H1 (cell line): ENCODE results near the gene NOTUM. TPM values are rescaled to one million over a fixed set of nuclear protein-coding genes. Genes with fewer than 3 reads are reported as not detected.

Experiments used
- CTCF ChIA-PET: fragments of 300-600 bp; sonication (Branson Sonifier 250); formaldehyde crosslinking; loops from one replicate; lab custom pipeline; 2021; ENCODE audit not compliant: partially characterized antibody; lab: Charles Lee
- POLR2A ChIA-PET: fragments of 300-600 bp; sonication (Branson Sonifier 250); formaldehyde crosslinking; loops from one replicate; lab custom pipeline; 2021; ENCODE audit warnings: inconsistent platforms; ENCODE audit not compliant: partially characterized antibody; lab: Charles Lee
- DNase-seq, 2 experiments: peaks; one replicate each; pipeline versions ENCODE4 v3.0.0 to v3.0.0-alpha.2; 2010 to 2022; ENCODE audit warnings: low spot score in 2 of 2, low read depth in 1 of 2, mixed read lengths in 1 of 2
- FAIRE-seq: peaks from 2 replicates; lab custom pipeline; 2011; peaks lifted over from hg19 to GRCh38; lab: Jason Lieb, UNC
- H2AFZ ChIP-seq: 2 replicates; pipeline ENCODE4 v1.8.1; 2012; ENCODE audit warnings: low read length, inconsistent platforms
- H2AK5ac ChIP-seq: 2 replicates; pipeline ENCODE4 v1.6.1; 2013; ENCODE audit warnings: low read depth, low read length
- H2BK120ac ChIP-seq: replicated peaks from 2 replicates; pipeline ENCODE3; 2013; ENCODE audit warnings: low read depth, low read length, inconsistent platforms
- H2BK12ac ChIP-seq: 2 replicates; pipeline ENCODE4 v1.6.1; 2013; ENCODE audit warnings: low read depth, low read length
- H2BK15ac ChIP-seq: 2 replicates; pipeline ENCODE4 v1.6.1; 2013; ENCODE audit warnings: low read length
- H2BK20ac ChIP-seq: 2 replicates; pipeline ENCODE4 v1.6.1; 2013; ENCODE audit warnings: low read length
- H2BK5ac ChIP-seq: 2 replicates; pipeline ENCODE4 v1.6.1; 2013; ENCODE audit warnings: low read depth, low read length
- H3K14ac ChIP-seq: 2 replicates; pipeline ENCODE4 v1.6.1; 2013; ENCODE audit warnings: inconsistent platforms; ENCODE audit not compliant: insufficient read length
- H3K18ac ChIP-seq: 2 replicates; pipeline ENCODE4 v1.6.1; 2013; ENCODE audit warnings: low read length; ENCODE audit errors: extremely low read depth
- H3K23ac ChIP-seq: 2 replicates; pipeline ENCODE4 v1.6.1; 2013; ENCODE audit warnings: inconsistent platforms; ENCODE audit not compliant: insufficient read length
- H3K23me2 ChIP-seq: 2 replicates; pipeline ENCODE4 v1.6.1; 2013; ENCODE audit warnings: low read depth, low read length
- H3K27ac ChIP-seq: 2 replicates; pipeline ENCODE4 v1.6.1; 2011; ENCODE audit warnings: low read depth, low read length, inconsistent platforms
- H3K27me3 ChIP-seq, 4 experiments: replicated peaks in 1 of 4; 1 replicate in 1 of 4; 2 replicates in 3 of 4; pipeline versions ENCODE4 v1.6.1 to v1.8.1; 2011 to 2013; ENCODE audit warnings: low read length in 3 of 4, mild to moderate bottlenecking in 3 of 4, inconsistent platforms in 2 of 4, mixed read lengths in 2 of 4, moderate library complexity in 1 of 4; ENCODE audit not compliant: control insufficient read depth in 3 of 4, insufficient read depth in 3 of 4; ENCODE audit errors: extremely low read depth in 1 of 4
- H3K36me3 ChIP-seq, 4 experiments: 2 replicates each; pipeline versions ENCODE4 v1.6.1 to v1.8.1; 2011 to 2013; ENCODE audit warnings: mild to moderate bottlenecking in 4 of 4, low read length in 3 of 4, moderate library complexity in 2 of 4, control low read depth in 1 of 4, inconsistent platforms in 1 of 4; ENCODE audit not compliant: insufficient read depth in 4 of 4, control insufficient read depth in 2 of 4
- H3K4ac ChIP-seq: replicated peaks from 2 replicates; pipeline ENCODE3; 2013; ENCODE audit warnings: low read length, low read depth, mixed read lengths, inconsistent platforms; ENCODE audit not compliant: insufficient read length
- H3K4me1 ChIP-seq, 4 experiments: replicated peaks in 1 of 4; 1 replicate in 1 of 4; 2 replicates in 3 of 4; pipeline versions ENCODE4 v1.6.1 to v1.8.1; 2011 to 2013; ENCODE audit warnings: low read length in 3 of 4, inconsistent platforms in 2 of 4, mixed read lengths in 1 of 4; ENCODE audit not compliant: insufficient read depth in 4 of 4, control insufficient read depth in 3 of 4
- H3K4me2 ChIP-seq, 2 experiments: 2 replicates each; pipeline versions ENCODE4 v1.6.1 to v1.8.1; 2011 to 2013; ENCODE audit warnings: low read depth in 2 of 2, low read length in 2 of 2, control low read depth in 1 of 2, inconsistent platforms in 1 of 2, mild to moderate bottlenecking in 1 of 2; ENCODE audit not compliant: insufficient read depth in 1 of 2
- H3K4me3 ChIP-seq, 4 experiments: fragments of 200-600, 300-600 bp in 1 of 4; sonication (generic), shearing (Covaris generic), sonication (Bioruptor Twin) in 1 of 4; 2 replicates each; pipeline versions ENCODE4 v1.5.1 to v1.8.1; 2011 to 2016; ENCODE audit warnings: low read length in 4 of 4, low read depth in 3 of 4, control low read depth in 2 of 4, inconsistent platforms in 2 of 4, mild to moderate bottlenecking in 2 of 4, mixed read lengths in 1 of 4, moderate library complexity in 1 of 4; ENCODE audit not compliant: insufficient read depth in 2 of 4; ENCODE audit errors: extremely low read depth in 1 of 4
- H3K56ac ChIP-seq: replicated peaks from 2 replicates; pipeline ENCODE3; 2013; ENCODE audit warnings: low read depth, mild to moderate bottlenecking, mixed read lengths, low read length, inconsistent platforms; ENCODE audit not compliant: insufficient read length
- H3K79me1 ChIP-seq: 2 replicates; pipeline ENCODE4 v1.6.1; 2013; ENCODE audit warnings: low read depth, low read length, control low read depth
- H3K79me2 ChIP-seq, 2 experiments: 2 replicates each; pipeline versions ENCODE4 v1.6.1 to v1.8.1; 2012 to 2013; ENCODE audit warnings: low read length in 2 of 2, mild to moderate bottlenecking in 2 of 2, inconsistent platforms in 1 of 2; ENCODE audit not compliant: insufficient read depth in 2 of 2, control insufficient read depth in 1 of 2
- H3K9ac ChIP-seq, 4 experiments: replicated peaks in 1 of 4; 1 replicate in 1 of 4; 2 replicates in 3 of 4; pipeline versions ENCODE4 v1.6.1 to v1.8.1; 2011 to 2013; ENCODE audit warnings: low read depth in 3 of 4, low read length in 3 of 4, control low read depth in 2 of 4, mild to moderate bottlenecking in 2 of 4, moderate library complexity in 2 of 4, inconsistent platforms in 1 of 4; ENCODE audit errors: extremely low read depth in 1 of 4
- H3K9me3 ChIP-seq, 2 experiments: 2 replicates each; pipeline versions ENCODE4 v1.6.1 to v1.8.1; 2012 to 2013; ENCODE audit warnings: mild to moderate bottlenecking in 2 of 2, moderate library complexity in 2 of 2, control low read depth in 1 of 2, inconsistent platforms in 1 of 2, low read depth in 1 of 2, low read length in 1 of 2, mixed read lengths in 1 of 2; ENCODE audit not compliant: insufficient read depth in 2 of 2
- H4K20me1 ChIP-seq, 2 experiments: replicated peaks in 1 of 2; 2 replicates each; pipeline versions ENCODE3 to v1.8.1; 2011 to 2013; ENCODE audit warnings: inconsistent platforms in 2 of 2, low read length in 2 of 2, mild to moderate bottlenecking in 1 of 2; ENCODE audit not compliant: insufficient read depth in 2 of 2, control insufficient read depth in 1 of 2
- H4K5ac ChIP-seq: 2 replicates; pipeline ENCODE4 v1.6.1; 2013; ENCODE audit warnings: low read length, low read depth, mixed read lengths, inconsistent platforms; ENCODE audit not compliant: insufficient read length
- H4K8ac ChIP-seq: 2 replicates; pipeline ENCODE4 v1.8.0; 2013; ENCODE audit warnings: mild to moderate bottlenecking, moderate library complexity, low read length, inconsistent platforms; ENCODE audit not compliant: insufficient read depth; ENCODE audit errors: extremely low read depth
- H4K91ac ChIP-seq: replicated peaks from 2 replicates; pipeline ENCODE3; 2013; ENCODE audit warnings: low read length, mixed read lengths, inconsistent platforms; ENCODE audit not compliant: insufficient read length
- ATF3 ChIP-seq: IDR thresholded peaks from 2 replicates; pipeline ENCODE4 v1.6.1; 2011; ENCODE audit warnings: low read depth, mild to moderate bottlenecking, low read length; ENCODE audit not compliant: insufficient read depth
- CBX5 ChIP-seq: fragments of 300-800, 300-1000 bp; sonication (generic); IDR thresholded peaks from 2 replicates; pipeline ENCODE4 v1.7.1; 2016; ENCODE audit warnings: antibody characterized with exemption, low read length, low read depth
- CBX8 ChIP-seq: fragments of 300-800, 300-1000 bp; sonication (generic); IDR thresholded peaks from 2 replicates; pipeline ENCODE4 v1.7.1; 2016; ENCODE audit warnings: low read depth, low read length, borderline replicate concordance
- GTF2F1 ChIP-seq: IDR thresholded peaks from 2 replicates; pipeline ENCODE4 v1.6.1; 2012; ENCODE audit warnings: low read depth, low read length, improper control_type of control experiment, borderline replicate concordance
- SP4 ChIP-seq: IDR thresholded peaks from 2 replicates; pipeline ENCODE4 v1.6.1; 2012; ENCODE audit warnings: low read length, inconsistent platforms
- TCF12 ChIP-seq: IDR thresholded peaks from 2 replicates; pipeline ENCODE4 v1.6.1; 2011; ENCODE audit warnings: low read depth, mild to moderate bottlenecking, low read length
- WGBS, 2 experiments: shearing (Covaris generic) in 1 of 2; methylation state at CpG; one replicate each; pipeline versions ENCODE4 v1.1.6 to v1.1.7; 2013 to 2015; ENCODE audit warnings: low lambda C conversion rate in 2 of 2, mixed read lengths in 2 of 2, inconsistent platforms in 1 of 2, low coverage in 1 of 2, missing lambda C conversion rate in 1 of 2; ENCODE audit not compliant: insufficient replicate concordance in 2 of 2, insufficient coverage in 1 of 2, insufficient read length in 1 of 2; ENCODE audit errors: extremely low coverage in 1 of 2, missing lambda C conversion rate in 1 of 2; 5-methylcytosine and 5-hydroxymethylcytosine counted together
- polyA plus RNA-seq, 7 experiments: library from polyadenylated mRNA; depleted of rRNA in 3 of 7; stranded (reverse) in 5 of 7; unstranded in 2 of 7; fragments of >200 nt in 5 of 7; fragments of 200-250 nt in 2 of 7; gene quantifications; 1 replicate in 5 of 7; 2 replicates in 1 of 7; 4 replicates in 1 of 7; pipeline versions ENCODE4 v1.2.1 to v1.2.3, GENCODE V29; 2011 to 2013; ENCODE audit warnings: missing spikeins in 2 of 7, mixed read lengths in 2 of 7
- total RNA-seq: library from RNA; stranded (reverse); fragmentation: NEBNext Ultra II Directional; extraction: Animal tissue kit (Norgen Biotek cat#: 25700); gene quantifications from 2 replicates; pipeline ENCODE4 v1.2.1, GENCODE V29; 2021

NOTUM gene
- total and polyA plus RNA-seq, 2 of the 8 experiments (the other 6 are each of a cell fraction or from before 2014, with no cell fraction given) = 0.45 to 0.76 TPM

GRCh38 chr17:81955756-81956544 is 5.0 kb downstream of the NOTUM start:
- H2BK120ac ChIP-seq = no peak overlapping the region
- no peak overlapping the region for H4K5ac ChIP-seq
- H2AFZ ChIP-seq = no peak overlapping the region
- no peak overlapping the region for H2AK5ac ChIP-seq
- H3K27me3 ChIP-seq = peaks cover 33 to 49% (median 33%) of the 10 kb centered on the region in 4 experiments
- TF ChIP-seq CBX8 = no peak
- TF ChIP-seq CBX5 = no peak
- no peak for TF ChIP-seq GTF2F1
- no peak for TF ChIP-seq SP4
- no peak for TF ChIP-seq ATF3
- TF ChIP-seq TCF12 = no peak
- no peak overlapping the region for H3K14ac ChIP-seq
- no peak overlapping the region for H3K18ac ChIP-seq
- H4K20me1 ChIP-seq = no peaks in the 10 kb centered on the region
- no peak overlapping the region for H2BK15ac ChIP-seq
- no peak for FAIRE-seq
- H3K4ac ChIP-seq = no peak overlapping the region
- WGBS, 2 experiments = 84% methylated on average over 13 of the region's 13 CpGs; no CpG with 5 or more reads in 1 of the 2 experiments
- CTCF ChIA-PET = interaction anchor here (0.7 to 1.6 kb wide), 6 partner anchors 18 to 86 kb away, joined by 3 to 7 read pairs (median 4); partner anchors contain the start of gene PYCR1
- peaks cover 4% of the 10 kb centered on the region; the same call in 1 of the 2 replicates for H3K23me2 ChIP-seq
- H3K79me2 ChIP-seq = no peaks in the 10 kb centered on the region
- H3K27ac ChIP-seq = no peak overlapping the region
- no peak overlapping the region for H2BK12ac ChIP-seq
- H2BK20ac ChIP-seq = no peak overlapping the region
- H3K9me3 ChIP-seq = no peaks in the 10 kb centered on the region
- no peak for DNase-seq
- no peak overlapping the region for H3K4me3 ChIP-seq
- no peaks in the 10 kb centered on the region for H3K79me1 ChIP-seq
- no peak overlapping the region for H2BK5ac ChIP-seq
- POLR2A ChIA-PET = interaction anchor here (0.6 to 2.8 kb wide), 6 partner anchors 11 to 90 kb away, joined by 3 to 10 read pairs (median 3); partner anchors contain the start of gene PYCR1
- no peak overlapping the region for H3K4me2 ChIP-seq
- no peak overlapping the region for H4K91ac ChIP-seq
- H3K23ac ChIP-seq = no peak overlapping the region
- H3K4me1 ChIP-seq = peaks cover 0 to 6% (median 1%) of the 10 kb centered on the region in 4 experiments; a peak in 3 of 7 replicates
- H3K36me3 ChIP-seq = peaks cover 0 to 13% (median 0%) of the 10 kb centered on the region in 4 experiments; a peak in 1 of 8 replicates
- no peak overlapping the region for H3K56ac ChIP-seq
- H4K8ac ChIP-seq = no peak overlapping the region; the same call in none of the 2 replicates
- no peak overlapping the region for H3K9ac ChIP-seq
